SK-N-MC (cell line): ENCODE results near the gene CDH4.

Source experiments
- EZH2 ChIP-seq: fragments of 200-600 bp; sonication (generic); IDR thresholded peaks from one replicate; pipeline ENCODE4 v1.6.1; 2017; ENCODE audit warnings: antibody characterized with exemption
- POLR2AphosphoS5 ChIP-seq: IDR thresholded peaks from 2 replicates; pipeline ENCODE4 v1.6.1; 2012; ENCODE audit warnings: mild to moderate bottlenecking, low read depth, low read length, borderline replicate concordance

DNA sequence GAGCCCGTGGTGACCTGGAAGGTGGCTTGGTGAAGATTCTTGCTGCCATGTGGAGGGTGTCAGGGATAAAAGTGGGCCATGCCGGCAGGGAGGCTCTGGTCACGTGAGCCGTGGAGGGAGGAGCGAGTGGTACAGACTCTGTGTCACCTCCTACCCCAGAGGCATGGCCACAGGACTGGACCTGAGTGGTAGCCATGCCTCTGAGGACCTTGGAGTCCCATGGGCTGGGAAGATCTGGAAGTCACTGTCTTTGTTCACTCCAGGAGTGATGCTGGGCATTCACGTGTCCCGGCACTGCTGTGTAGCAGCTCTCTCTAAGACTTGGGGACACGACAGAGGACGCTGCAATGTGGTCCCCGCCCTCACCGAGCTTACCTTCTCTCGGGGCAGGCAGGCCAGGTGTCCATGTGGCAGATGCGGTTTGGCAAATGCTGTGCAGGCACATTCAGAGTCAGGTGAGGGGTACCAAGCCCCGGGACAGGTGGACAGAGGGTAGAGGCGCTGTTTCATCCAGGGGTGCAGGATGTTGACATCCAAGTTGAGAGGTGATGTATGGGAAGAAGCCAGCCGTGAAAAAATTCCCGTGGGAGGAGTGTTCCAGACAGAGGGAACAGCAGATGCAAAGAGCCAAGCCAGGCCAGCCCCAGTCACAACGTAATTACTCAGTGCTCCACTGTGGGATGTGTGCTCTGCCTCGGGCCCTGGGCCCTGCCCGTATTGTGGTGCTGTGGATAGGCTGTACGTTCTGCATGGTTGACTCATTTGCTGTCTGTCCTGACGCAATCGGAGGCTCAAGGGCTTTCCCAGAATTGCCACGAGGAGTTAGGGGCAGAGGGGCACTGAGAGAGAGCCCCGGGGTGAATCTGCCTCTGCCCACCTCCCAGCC, 505.9 kb downstream of the CDH4 start:
- TF ChIP-seq POLR2AphosphoS5 (no peak), EZH2 (no peak)
